T-cell (primary cell): Measurements from ENCODE around the gene ALG14. TPM values are rescaled to one million over a fixed set of nuclear protein-coding genes. Genes with fewer than 3 reads are reported as not detected.

Experiments
- ATAC-seq, 4 experiments: fragments of 200-7000 bp in 3 of 4; fragments of 150-1000 bp in 1 of 4; cut with Tn5 transposase; replicated peaks in 1 of 4; 1 replicate in 3 of 4; 2 replicates in 1 of 4; pipeline ENCODE4 v1.10.0; 2021; ENCODE audit warnings: moderate library complexity in 3 of 4, mild to moderate bottlenecking in 2 of 4, moderate number of reproducible peaks in 1 of 4
- CTCF ChIA-PET, 2 donors: fragments of 300-600 bp; sonication (Branson Sonifier 250); formaldehyde crosslinking; loops; one replicate each; lab custom pipeline; 2022; ENCODE audit warnings: antibody characterized with exemption in 2 of 2; lab: Charles Lee
- POLR2A ChIA-PET, 2 donors: fragments of 300-600 bp; sonication (Branson Sonifier 250); formaldehyde crosslinking; loops; one replicate each; lab custom pipeline; 2022; ENCODE audit warnings: antibody characterized with exemption in 2 of 2; lab: Charles Lee
- DNase-seq, 35 experiments: peaks; one replicate each; pipeline versions ENCODE4 v3.0.0 to v3.0.0-alpha.2; 2013 to 2023
- H3K27ac ChIP-seq: one replicate; pipeline ENCODE4 v1.5.1; 2013; ENCODE audit warnings: low read length
- H3K27me3 ChIP-seq, 2 experiments: replicated peaks in 1 of 2; 1 replicate in 1 of 2; 2 replicates in 1 of 2; pipeline versions ENCODE4 v1.6.1 to v1.7.0; 2013; ENCODE audit warnings: low read length in 1 of 2, mixed read lengths in 1 of 2; ENCODE audit not compliant: control insufficient read depth in 2 of 2, insufficient read depth in 2 of 2; ENCODE audit errors: extremely low read depth in 1 of 2
- H3K36me3 ChIP-seq, 2 donors: 1 replicate in 1 of 2; 2 replicates in 1 of 2; pipeline versions ENCODE4 v1.6.1 to v1.7.0; 2013; ENCODE audit warnings: low read length in 1 of 2; ENCODE audit not compliant: control insufficient read depth in 2 of 2, insufficient read depth in 1 of 2; ENCODE audit errors: extremely low read depth in 1 of 2
- H3K4me1 ChIP-seq, 2 experiments: 1 replicate in 1 of 2; 2 replicates in 1 of 2; pipeline versions ENCODE4 v1.6.1 to v1.7.0; 2013; ENCODE audit warnings: low read length in 2 of 2, mixed read lengths in 1 of 2; ENCODE audit not compliant: insufficient read depth in 2 of 2, control insufficient read depth in 1 of 2; ENCODE audit errors: extremely low read depth in 1 of 2
- H3K4me3 ChIP-seq, 2 donors: 1 replicate in 1 of 2; 2 replicates in 1 of 2; pipeline versions ENCODE4 v1.5.1 to v1.7.0; 2013; ENCODE audit warnings: mild to moderate bottlenecking in 2 of 2, low read length in 1 of 2, moderate library complexity in 1 of 2; ENCODE audit not compliant: control insufficient read depth in 1 of 2; ENCODE audit errors: extremely low read depth in 1 of 2
- H3K9me3 ChIP-seq: 2 replicates; pipeline ENCODE4 v1.7.0; 2013
- H3K27ac Mint-ChIP-seq, 2 donors: one replicate each; pipeline ENCODE4 v1.8.0; 2020 to 2021; ENCODE audit warnings: mild to moderate bottlenecking in 2 of 2, mixed read lengths in 2 of 2
- H3K27me3 Mint-ChIP-seq, 2 donors: one replicate each; pipeline ENCODE4 v1.8.0; 2021 to 2022; ENCODE audit warnings: mixed read lengths in 2 of 2
- H3K36me3 Mint-ChIP-seq: one replicate; pipeline ENCODE4 v1.8.0; 2021; ENCODE audit warnings: mixed read lengths
- H3K4me1 Mint-ChIP-seq, 3 donors: one replicate each; pipeline ENCODE4 v1.8.0; 2020 to 2022; ENCODE audit warnings: mixed read lengths in 3 of 3, mild to moderate bottlenecking in 1 of 3
- H3K4me3 Mint-ChIP-seq, 3 donors: one replicate each; pipeline ENCODE4 v1.8.0; 2020 to 2022; ENCODE audit warnings: mild to moderate bottlenecking in 3 of 3, mixed read lengths in 3 of 3, moderate library complexity in 3 of 3
- H3K9me3 Mint-ChIP-seq, 3 donors: one replicate each; pipeline ENCODE4 v1.8.0; 2020 to 2022; ENCODE audit warnings: mixed read lengths in 3 of 3
- WGBS: methylation state at CpG from one replicate; pipeline ENCODE4 v1.1.5; 2013; ENCODE audit warnings: missing lambda C conversion rate; ENCODE audit not compliant: insufficient coverage; 5-methylcytosine and 5-hydroxymethylcytosine counted together
- total RNA-seq, 35 experiments: library from RNA in 6 of 35; stranded (reverse) in 6 of 35; fragments of 120-200 nt in 1 of 35; gene quantifications; one replicate each; pipeline versions ENCODE4 v1.2.1 to v1.2.4 and lab custom pipeline; 2013 to 2026

ALG14 gene
- total RNA-seq, 5 donors from 2014 or later (not counting 1 experiment from before 2014, with no cell fraction given): 0.40 to 2.3 (median 1.7) TPM

- Mint-ChIP-seq H3K9me3 (no peaks in the 10 kb centered on the region), H3K27me3 (peaks cover 0 to 3% of the 10 kb centered on the region in 2 donors), H3K4me1 (peaks cover 14 to 27% (median 17%) of the 10 kb centered on the region in 3 donors), H3K27ac (peak overlapping the region; percentile 98), H3K4me3 (peak overlapping the region; percentile 91 to 95 (median 92)), H3K36me3 (peaks cover 8% of the 10 kb centered on the region)
- DNase-seq (no peak), ATAC-seq (no peak)
- no peaks in the 10 kb centered on the region for H3K36me3 ChIP-seq
- H3K4me1 ChIP-seq: peaks cover 5 to 10% of the 10 kb centered on the region in 2 experiments
- H3K4me3 ChIP-seq: peak overlapping the region; percentile 84 to 90
- peaks cover 4 to 11% of the 10 kb centered on the region in 2 experiments for H3K27me3 ChIP-seq
- H3K9me3 ChIP-seq: no peaks in the 10 kb centered on the region
- H3K27ac ChIP-seq: peak overlapping the region; percentile 72
- WGBS: no CpG with 5 or more reads among the region's 7 CpGs
- CTCF ChIA-PET: interaction anchor here (0.6 to 2.5 kb wide), 8 partner anchors 10 to 655 kb away, joined by 3 to 45 read pairs (median 8); partner anchors contain the start of gene RWDD3 (in 2 of the 2)
- POLR2A ChIA-PET: interaction anchor here in 1 of 2 donors (0.7 kb wide), 1 partner anchor 649 kb away, joined by 3 read pairs; no protein-coding TSS in a partner anchor
Measured at GRCh38 chr1:95072117-95072516, 634 bp downstream of the ALG14 start.

- Mint-ChIP-seq H3K4me3 (peak overlapping the region; percentile 91 to 95 (median 92)), H3K9me3 (no peaks in the 10 kb centered on the region), H3K36me3 (peaks cover 8% of the 10 kb centered on the region), H3K4me1 (peaks cover 14 to 27% (median 17%) of the 10 kb centered on the region in 3 donors), H3K27me3 (peaks cover 0 to 3% of the 10 kb centered on the region in 2 donors), H3K27ac (peak overlapping the region in 1 of 2 donors; percentile 98)
- Histone ChIP-seq H3K36me3 (no peaks in the 10 kb centered on the region), H3K4me1 (peaks cover 5 to 10% of the 10 kb centered on the region in 2 experiments), H3K27ac (no peak overlapping the region), H3K9me3 (no peaks in the 10 kb centered on the region), H3K27me3 (peaks cover 2 to 8% of the 10 kb centered on the region in 2 experiments), H3K4me3 (no peak overlapping the region)
- ATAC-seq: no peak
- ChIA-PET CTCF (interaction anchor here in 1 of 2 donors (2.5 kb wide), 1 partner anchor 162 kb away, joined by 45 read pairs; the partner anchor contains the start of gene RWDD3), POLR2A (no interaction called here)
- WGBS: 40% methylated on average over 2 of the region's 2 CpGs
- no peak for DNase-seq
Measured at GRCh38 chr1:95071539-95071938, 1.2 kb downstream of the ALG14 start.

GRCh38 chr1:95069710-95070093 is 3.0 kb downstream of the ALG14 start:
- peaks cover 14 to 27% (median 17%) of the 10 kb centered on the region in 3 donors for H3K4me1 Mint-ChIP-seq
- no peak overlapping the region for H3K27ac ChIP-seq
- ATAC-seq: no peak
- no peaks in the 10 kb centered on the region for H3K9me3 Mint-ChIP-seq
- no peak overlapping the region for H3K4me3 ChIP-seq
- ChIA-PET POLR2A (no interaction called here), CTCF (no interaction called here)
- H3K27ac Mint-ChIP-seq: no peak overlapping the region
- H3K4me3 Mint-ChIP-seq: no peak overlapping the region
- no peaks in the 10 kb centered on the region for H3K27me3 ChIP-seq
- H3K36me3 ChIP-seq: no peaks in the 10 kb centered on the region
- peaks cover 5 to 10% of the 10 kb centered on the region in 2 experiments for H3K4me1 ChIP-seq
- H3K36me3 Mint-ChIP-seq: peaks cover 11% of the 10 kb centered on the region
- no peak for DNase-seq
- H3K9me3 ChIP-seq: no peaks in the 10 kb centered on the region
- H3K27me3 Mint-ChIP-seq: no peaks in the 10 kb centered on the region
- 100% methylated on average over 1 of the region's 5 CpGs for WGBS

- Mint-ChIP-seq H3K9me3 (no peaks in the 10 kb centered on the region), H3K4me3 (no peak overlapping the region), H3K27ac (no peak overlapping the region), H3K27me3 (no peaks in the 10 kb centered on the region), H3K4me1 (peaks cover 14 to 27% (median 17%) of the 10 kb centered on the region in 3 donors), H3K36me3 (peaks cover 14% of the 10 kb centered on the region)
- DNase-seq (no peak), ATAC-seq (no peak)
- H3K36me3 ChIP-seq: no peaks in the 10 kb centered on the region
- ChIA-PET POLR2A (no interaction called here), CTCF (no interaction called here)
- H3K9me3 ChIP-seq: no peaks in the 10 kb centered on the region
- peaks cover 5 to 10% of the 10 kb centered on the region in 2 experiments for H3K4me1 ChIP-seq
- no peaks in the 10 kb centered on the region for H3K27me3 ChIP-seq
- no peak overlapping the region for H3K27ac ChIP-seq
- no peak overlapping the region for H3K4me3 ChIP-seq
- 100% methylated on average over 2 of the region's 6 CpGs for WGBS
Measured at GRCh38 chr1:95068956-95069709, 3.6 kb downstream of the ALG14 start.

GRCh38 chr1:95067568-95067967 is 5.2 kb downstream of the ALG14 start:
- H3K4me1 Mint-ChIP-seq: peaks cover 10 to 19% (median 13%) of the 10 kb centered on the region in 3 donors
- H3K4me3 Mint-ChIP-seq: no peak overlapping the region
- H3K9me3 Mint-ChIP-seq: no peaks in the 10 kb centered on the region
- peaks cover 29% of the 10 kb centered on the region for H3K36me3 Mint-ChIP-seq
- Histone ChIP-seq H3K36me3 (no peaks in the 10 kb centered on the region), H3K4me3 (no peak overlapping the region), H3K27ac (no peak overlapping the region), H3K27me3 (no peaks in the 10 kb centered on the region), H3K4me1 (peaks cover 0 to 4% of the 10 kb centered on the region in 2 experiments), H3K9me3 (no peaks in the 10 kb centered on the region)
- DNase-seq (no peak), ATAC-seq (no peak)
- CTCF ChIA-PET: interaction anchor here in 1 of 2 donors (0.6 kb wide), 1 partner anchor 9 kb away, joined by 3 read pairs; no protein-coding TSS in a partner anchor
- WGBS: 95% methylated on average over 5 of the region's 5 CpGs
- POLR2A ChIA-PET: interaction anchor here in 1 of 2 donors (0.5 to 1.2 kb wide), 2 partner anchors 16 to 646 kb away, joined by 4 to 5 read pairs; no protein-coding TSS in a partner anchor
- H3K27ac Mint-ChIP-seq: no peak overlapping the region
- no peaks in the 10 kb centered on the region for H3K27me3 Mint-ChIP-seq

- Mint-ChIP-seq H3K27me3 (no peaks in the 10 kb centered on the region), H3K4me1 (peaks cover 7 to 14% (median 9%) of the 10 kb centered on the region in 3 donors), H3K9me3 (no peaks in the 10 kb centered on the region), H3K4me3 (no peak overlapping the region), H3K27ac (no peak overlapping the region), H3K36me3 (peaks cover 32% of the 10 kb centered on the region)
- H3K27me3 ChIP-seq: no peaks in the 10 kb centered on the region
- peaks cover 0 to 3% of the 10 kb centered on the region in 2 experiments for H3K4me1 ChIP-seq
- H3K9me3 ChIP-seq: no peaks in the 10 kb centered on the region
- ATAC-seq: no peak
- CTCF ChIA-PET: interaction anchor here in 1 of 2 donors (0.6 kb wide), 1 partner anchor 10 kb away, joined by 3 read pairs; no protein-coding TSS in a partner anchor
- H3K4me3 ChIP-seq: no peak overlapping the region
- POLR2A ChIA-PET: interaction anchor here in 1 of 2 donors (1.2 kb wide), 1 partner anchor 17 kb away, joined by 5 read pairs; no protein-coding TSS in a partner anchor
- no CpG with 5 or more reads among the region's 2 CpGs for WGBS
- H3K36me3 ChIP-seq: no peaks in the 10 kb centered on the region
- DNase-seq: no peak
- H3K27ac ChIP-seq: no peak overlapping the region
Measured at GRCh38 chr1:95067062-95067461, 5.7 kb downstream of the ALG14 start.
